ENCODE measurements around the gene C2orf15. TPM values are rescaled to one million over a fixed set of nuclear protein-coding genes. Genes with fewer than 3 reads are reported as not detected.

C2orf15 gene
- total and polyA plus RNA-seq, 2 of the 8 experiments (the other 6 are each of a cell fraction or from before 2014, with no cell fraction given) = 3.6 to 6.5 TPM

DNA sequence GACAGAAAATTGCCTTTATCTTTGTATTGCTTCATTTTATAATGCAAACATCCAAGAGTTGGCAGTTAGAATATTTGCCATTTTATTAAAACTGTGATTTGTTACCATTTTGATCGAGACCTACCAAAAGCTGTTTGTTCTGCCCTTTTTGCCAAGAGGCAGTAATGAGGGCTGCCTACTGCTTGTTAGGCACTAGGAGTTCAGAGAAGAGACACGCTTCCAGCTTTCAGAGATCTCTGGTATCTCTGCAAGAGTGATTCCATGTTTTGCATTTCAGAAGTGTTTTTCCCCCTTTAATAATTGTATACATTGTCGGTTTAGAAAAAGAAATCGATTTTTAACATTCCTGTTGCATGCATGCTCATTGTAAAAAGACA is 40.1 kb downstream of the C2orf15 start:
- H3K23me2 ChIP-seq (ENCODE audit: low read depth, low read length) = peaks cover 4% of the 10 kb centered on the region
- no peak overlapping the region for H2AK5ac ChIP-seq (ENCODE audit: low read depth, low read length)
- H3K79me2 ChIP-seq (ENCODE audit: control insufficient read depth in 1 of 2, insufficient read depth in 2 of 2, low read length in 2 of 2) = peaks cover 7 to 81% of the 10 kb centered on the region in 2 experiments
- ChIA-PET CTCF (ENCODE audit: partially characterized antibody) (interaction anchor here (0.7 to 2.2 kb wide), 5 partner anchors 15 to 156 kb away, joined by 3 to 7 read pairs (median 4); partner anchors contain the start of gene TXNDC9), POLR2A (ENCODE audit: partially characterized antibody) (interaction anchor here (0.5 to 3.4 kb wide), 13 partner anchors 8 to 1333 kb away, joined by 3 to 19 read pairs (median 4); partner anchors contain the start of genes C2orf15, EIF5B, LIPT1 and TSGA10)
- H3K27me3 ChIP-seq (replicated peaks in 1 of 4; ENCODE audit: control insufficient read depth in 3 of 4, extremely low read depth in 1 of 4, insufficient read depth in 3 of 4, low read length in 3 of 4) = no peaks in the 10 kb centered on the region
- H2BK5ac ChIP-seq (ENCODE audit: low read depth, low read length) = no peak overlapping the region
- H3K18ac ChIP-seq (ENCODE audit: extremely low read depth, low read length) = no peak overlapping the region
- no peak overlapping the region; the same call in 1 of the 2 replicates for H2BK12ac ChIP-seq (ENCODE audit: low read depth, low read length)
- peak overlapping the region; percentile 17 for H3K56ac ChIP-seq (replicated peaks; ENCODE audit: insufficient read length, low read depth, low read length)
- H3K23ac ChIP-seq (ENCODE audit: insufficient read length) = no peak overlapping the region
- no peak overlapping the region for H4K8ac ChIP-seq (ENCODE audit: extremely low read depth, insufficient read depth, low read length)
- peaks cover 1 to 2% of the 10 kb centered on the region in 2 experiments for H4K20me1 ChIP-seq (replicated peaks in 1 of 2; ENCODE audit: control insufficient read depth in 1 of 2, insufficient read depth in 2 of 2, low read length in 2 of 2)
- H3K14ac ChIP-seq (ENCODE audit: insufficient read length) = no peak overlapping the region
- H3K4me3 ChIP-seq (ENCODE audit: extremely low read depth in 1 of 4, insufficient read depth in 2 of 4, low read depth in 3 of 4, low read length in 4 of 4) = peak overlapping the region; percentile 81 to 95 (median 89)
- H3K9ac ChIP-seq (replicated peaks in 1 of 4; ENCODE audit: extremely low read depth in 1 of 4, low read depth in 3 of 4, low read length in 3 of 4) = peak overlapping the region in 3 of 4 experiments; percentile 71 to 86 (median 85); a peak in 6 of 7 replicates
- no peak overlapping the region for H2BK15ac ChIP-seq (ENCODE audit: low read length)
- H3K27ac ChIP-seq (ENCODE audit: low read depth, low read length) = peak overlapping the region; percentile 81
- no peak for FAIRE-seq
- H2AFZ ChIP-seq (ENCODE audit: low read length) = no peak overlapping the region
- 2% methylated on average over 4 of the region's 4 CpGs; no CpG with 5 or more reads in 1 of the 2 experiments for WGBS, 2 experiments (ENCODE audit: extremely low coverage in 1 of 2, insufficient coverage in 1 of 2, insufficient read length in 1 of 2, insufficient replicate concordance in 2 of 2, low coverage in 1 of 2, low lambda C conversion rate in 2 of 2, missing lambda C conversion rate in 1 of 2)
- no peaks in the 10 kb centered on the region for H3K79me1 ChIP-seq (ENCODE audit: low read depth, low read length)
- H3K4me2 ChIP-seq (ENCODE audit: insufficient read depth in 1 of 2, low read depth in 2 of 2, low read length in 2 of 2) = peak overlapping the region; percentile 65 to 68
- no peaks in the 10 kb centered on the region; a peak in 2 of 8 replicates for H3K36me3 ChIP-seq (ENCODE audit: control insufficient read depth in 2 of 4, insufficient read depth in 4 of 4, low read length in 3 of 4)
- no peak overlapping the region for H2BK20ac ChIP-seq (ENCODE audit: low read length)
- H2BK120ac ChIP-seq (replicated peaks; ENCODE audit: low read depth, low read length) = no peak overlapping the region
- no peaks in the 10 kb centered on the region for H3K9me3 ChIP-seq (ENCODE audit: insufficient read depth in 2 of 2, low read depth in 1 of 2, low read length in 1 of 2)
- DNase-seq (ENCODE audit: low read depth in 1 of 2, low spot score in 2 of 2) = no peak
- peak overlapping the region; percentile 51 for H4K5ac ChIP-seq (ENCODE audit: insufficient read length, low read depth, low read length)
- H3K4me1 ChIP-seq (replicated peaks in 1 of 4; ENCODE audit: control insufficient read depth in 3 of 4, insufficient read depth in 4 of 4, low read length in 3 of 4) = peaks cover 0 to 2% (median 0%) of the 10 kb centered on the region in 4 experiments; a peak in 3 of 7 replicates
- no peak overlapping the region for H4K91ac ChIP-seq (replicated peaks; ENCODE audit: insufficient read length, low read length)
- H3K4ac ChIP-seq (replicated peaks; ENCODE audit: insufficient read length, low read depth, low read length) = no peak overlapping the region
- TF ChIP-seq NRF1 (IDR thresholded peaks at IDR 0.05; ENCODE audit: low read depth, low read length) = no peak
- TF ChIP-seq SP1 (IDR thresholded peaks at IDR 0.05; ENCODE audit: low read depth, low read length) = no peak
- TF ChIP-seq MAFK (IDR thresholded peaks at IDR 0.05; ENCODE audit: low read depth, low read length) = no peak
- TF ChIP-seq, protein P1, sequence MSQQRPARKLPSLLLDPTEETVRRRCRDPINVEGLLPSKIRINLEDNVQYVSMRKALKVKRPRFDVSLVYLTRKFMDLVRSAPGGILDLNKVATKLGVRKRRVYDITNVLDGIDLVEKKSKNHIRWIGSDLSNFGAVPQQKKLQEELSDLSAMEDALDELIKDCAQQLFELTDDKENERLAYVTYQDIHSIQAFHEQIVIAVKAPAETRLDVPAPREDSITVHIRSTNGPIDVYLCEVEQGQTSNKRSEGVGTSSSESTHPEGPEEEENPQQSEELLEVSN (IDR thresholded peaks at IDR 0.05) = no peak
- no peak for TF ChIP-seq PHF8 (conservative IDR thresholded peaks at IDR 0.05; ENCODE audit: low read depth, low read length)
- no peak for TF ChIP-seq RXRA (IDR thresholded peaks at IDR 0.05; ENCODE audit: insufficient read depth, low read depth, low read length)
- no peak for TF ChIP-seq BRCA1 (IDR thresholded peaks at IDR 0.05; ENCODE audit: low read depth, low read length)
- TF ChIP-seq JUN (IDR thresholded peaks at IDR 0.05; ENCODE audit: low read depth, low read length) = no peak
- TF ChIP-seq EP300 (IDR thresholded peaks at IDR 0.05; ENCODE audit: borderline replicate concordance in 1 of 2, low read depth in 2 of 2, low read length in 2 of 2) = no peak
- TF ChIP-seq BCL11A (IDR thresholded peaks at IDR 0.05; ENCODE audit: low read depth in 2 of 2, low read length in 2 of 2) = no peak
- no peak for TF ChIP-seq CEBPB (IDR thresholded peaks at IDR 0.05; ENCODE audit: low read depth, low read length)
- TF ChIP-seq MAX (IDR thresholded peaks at IDR 0.05) = no peak
- TF ChIP-seq CREB1 (IDR thresholded peaks at IDR 0.05) = no peak

All from H1 (cell line).